ENCODE measurements around the gene TSHZ2.
"Not testable (repeated sequence)": the region's sequence is repeated elsewhere in the genome, so short reads cannot be mapped to it uniquely, and the experiment has no call there.

Gene TSHZ2

GRCh38 chr20:53076668-53077067 is 104.5 kb downstream of the TSHZ2 start:
- in situ Hi-C loops (cut with MboI; ENCODE audit: low pct_unique_long_range_greater_than_20kb, low sequenced_read_pairs): no loop called here
- DNase-seq: no peak

GRCh38 chr20:53077373-53078205 is 105.4 kb downstream of the TSHZ2 start:
- DNase-seq: no peak
- in situ Hi-C loops (cut with MboI; ENCODE audit: low pct_unique_long_range_greater_than_20kb, low sequenced_read_pairs): no loop called here

- no peak for DNase-seq
- in situ Hi-C loops (cut with MboI; ENCODE audit: low pct_unique_long_range_greater_than_20kb, low sequenced_read_pairs): no loop called here
Measured at GRCh38 chr20:53078761-53079160, 106.6 kb downstream of the TSHZ2 start.

DNA sequence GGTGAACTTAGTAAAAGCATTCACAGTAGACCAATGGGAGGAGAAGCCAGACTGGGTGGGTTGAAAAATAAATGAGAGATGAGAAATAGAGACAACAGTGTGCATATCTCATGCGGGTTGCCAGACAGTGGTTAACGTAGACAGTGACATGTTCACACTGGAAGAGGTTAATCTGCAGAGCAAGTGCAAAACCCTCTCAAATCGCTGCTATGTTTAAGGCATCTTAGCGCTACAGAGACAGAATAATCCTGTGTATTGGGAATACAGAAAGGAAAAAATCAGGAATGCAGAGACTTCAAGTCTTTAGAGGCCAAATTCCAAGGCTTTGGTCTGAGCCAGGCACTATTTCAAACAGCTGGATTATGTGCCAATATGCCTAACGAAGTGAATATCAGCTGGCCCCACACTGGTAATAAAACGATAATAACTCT is 107.1 kb downstream of the TSHZ2 start:
- no peak for DNase-seq
- in situ Hi-C loops (cut with MboI; ENCODE audit: low pct_unique_long_range_greater_than_20kb, low sequenced_read_pairs): no loop called here

- no peak for DNase-seq
- in situ Hi-C loops (cut with MboI; ENCODE audit: low pct_unique_long_range_greater_than_20kb, low sequenced_read_pairs): no loop called here
Measured at GRCh38 chr20:53079828-53080686, 107.9 kb downstream of the TSHZ2 start.

DNA sequence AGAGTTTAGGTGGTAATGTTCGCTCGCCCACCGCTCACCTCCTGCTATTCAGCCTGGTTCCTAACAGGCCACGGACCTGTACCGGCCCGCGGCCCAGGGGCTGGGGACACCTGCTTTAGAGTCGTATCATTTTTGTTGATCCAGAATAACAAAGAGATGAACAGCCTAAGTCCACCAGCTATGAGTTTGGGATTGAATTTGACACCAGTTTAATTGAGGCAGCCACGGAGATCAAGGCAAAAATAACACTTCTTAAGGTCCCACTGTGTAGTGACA is 108.5 kb downstream of the TSHZ2 start:
- in situ Hi-C loops (cut with MboI; ENCODE audit: low pct_unique_long_range_greater_than_20kb, low sequenced_read_pairs): no loop called here
- no peak for DNase-seq

DNA sequence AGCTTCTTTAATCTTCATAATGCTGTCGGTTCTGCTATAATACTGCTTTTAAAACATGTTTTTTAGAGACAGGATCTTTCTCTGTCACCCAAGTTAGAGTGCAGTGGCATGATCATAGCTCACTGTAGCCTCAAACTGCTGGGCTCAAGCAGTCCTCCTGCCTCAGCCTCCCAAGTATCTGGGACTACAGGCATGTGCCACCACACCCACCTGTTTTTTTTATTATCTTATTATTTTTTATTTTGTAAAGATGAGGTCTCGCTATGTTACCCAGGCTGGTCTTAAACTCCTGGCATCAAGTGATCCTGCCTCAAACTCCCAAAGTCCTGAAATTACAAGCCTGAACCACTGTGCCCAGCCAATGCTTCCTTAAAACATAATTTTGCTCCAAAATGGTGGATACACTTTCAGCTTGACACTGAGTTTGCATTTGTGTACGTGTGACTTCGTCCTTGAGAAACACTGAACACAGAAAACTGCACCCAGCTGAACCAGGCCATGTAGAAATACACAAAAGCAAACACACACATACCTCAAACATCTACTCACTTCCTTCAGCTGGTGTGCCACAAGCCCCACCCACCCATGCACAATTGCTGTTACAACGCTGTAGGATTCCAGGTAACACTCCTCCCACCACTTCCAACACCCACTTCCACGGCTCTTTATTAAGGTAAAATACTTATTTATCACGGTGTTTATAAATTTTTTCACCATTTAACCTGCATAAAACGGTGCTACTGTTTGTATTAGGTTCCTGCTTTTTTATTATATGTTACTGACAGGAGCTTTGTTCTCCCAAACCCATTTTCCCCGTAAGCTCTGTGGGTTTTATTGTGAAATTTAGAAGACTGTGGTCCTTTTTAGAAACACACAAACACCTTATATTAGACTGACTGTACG is 109.1 kb downstream of the TSHZ2 start:
- no peak for DNase-seq
- in situ Hi-C loops (cut with MboI; ENCODE audit: low pct_unique_long_range_greater_than_20kb, low sequenced_read_pairs): no loop called here

GRCh38 chr20:53081916-53082863 is 110.0 kb downstream of the TSHZ2 start:
- DNase-seq: no peak
- in situ Hi-C loops (cut with MboI; ENCODE audit: low pct_unique_long_range_greater_than_20kb, low sequenced_read_pairs): no loop called here

DNA sequence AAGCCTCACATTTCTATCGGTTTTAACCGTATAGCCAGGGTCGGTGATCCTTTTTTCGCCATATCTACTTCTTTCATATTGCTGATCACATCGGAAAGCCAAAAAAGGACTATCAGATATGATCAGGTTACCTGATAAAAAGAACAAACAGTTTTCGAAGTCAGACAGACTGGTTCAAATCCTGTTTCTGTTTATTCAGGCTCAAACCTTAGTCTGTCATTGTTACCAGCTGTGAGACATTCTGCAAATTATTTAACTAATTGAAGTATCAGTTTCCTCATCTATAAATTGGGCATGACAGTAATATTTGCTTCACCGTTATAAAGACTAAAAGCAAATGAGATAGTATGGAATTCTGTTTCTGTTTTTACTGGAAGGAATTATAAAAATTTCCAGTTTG is 111.3 kb downstream of the TSHZ2 start:
- no peak for DNase-seq
- in situ Hi-C loops (cut with MboI; ENCODE audit: low pct_unique_long_range_greater_than_20kb, low sequenced_read_pairs): no loop called here

GRCh38 chr20:53084408-53084997 is 112.3 kb downstream of the TSHZ2 start:
- in situ Hi-C loops (cut with MboI; ENCODE audit: low pct_unique_long_range_greater_than_20kb, low sequenced_read_pairs): no loop called here
- no peak for DNase-seq

- in situ Hi-C loops (cut with MboI; ENCODE audit: low pct_unique_long_range_greater_than_20kb, low sequenced_read_pairs): no loop called here
- DNase-seq: peak; percentile 28
Measured at GRCh38 chr20:53085720-53086119, 113.6 kb downstream of the TSHZ2 start.

- in situ Hi-C loops (cut with MboI; ENCODE audit: low pct_unique_long_range_greater_than_20kb, low sequenced_read_pairs): no loop called here
- DNase-seq: no peak
Measured at GRCh38 chr20:53087037-53087777, 115.0 kb downstream of the TSHZ2 start.

DNA sequence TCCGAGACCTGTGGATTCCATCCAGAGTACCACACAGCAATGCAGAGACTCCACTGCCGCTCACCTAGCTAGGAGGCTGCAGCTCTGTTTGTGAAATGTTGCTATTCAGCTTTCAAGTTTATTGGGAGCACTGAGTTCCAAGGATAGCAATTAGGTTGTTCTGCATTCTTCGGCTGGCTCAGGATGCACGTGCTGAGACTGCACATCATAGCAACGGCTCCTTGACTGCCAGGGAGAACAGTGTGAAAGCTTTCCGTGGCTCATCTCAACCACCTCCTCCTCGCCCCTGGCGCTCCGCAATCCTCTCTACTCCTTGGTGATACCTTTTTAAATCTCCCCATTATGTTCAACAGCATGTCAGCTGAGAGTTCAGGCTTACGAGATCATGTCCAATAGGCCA is 116.6 kb downstream of the TSHZ2 start:
- DNase-seq: no peak
- in situ Hi-C loops (cut with MboI; ENCODE audit: low pct_unique_long_range_greater_than_20kb, low sequenced_read_pairs): no loop called here

GRCh38 chr20:53089851-53090250 is 117.7 kb downstream of the TSHZ2 start:
- DNase-seq; in situ Hi-C loops (cut with MboI; ENCODE audit: low pct_unique_long_range_greater_than_20kb, low sequenced_read_pairs): not testable (repeated sequence)

GRCh38 chr20:53091789-53092188 is 119.6 kb downstream of the TSHZ2 start:
- no peak for DNase-seq
- in situ Hi-C loops (cut with MboI; ENCODE audit: low pct_unique_long_range_greater_than_20kb, low sequenced_read_pairs): no loop called here

DNA sequence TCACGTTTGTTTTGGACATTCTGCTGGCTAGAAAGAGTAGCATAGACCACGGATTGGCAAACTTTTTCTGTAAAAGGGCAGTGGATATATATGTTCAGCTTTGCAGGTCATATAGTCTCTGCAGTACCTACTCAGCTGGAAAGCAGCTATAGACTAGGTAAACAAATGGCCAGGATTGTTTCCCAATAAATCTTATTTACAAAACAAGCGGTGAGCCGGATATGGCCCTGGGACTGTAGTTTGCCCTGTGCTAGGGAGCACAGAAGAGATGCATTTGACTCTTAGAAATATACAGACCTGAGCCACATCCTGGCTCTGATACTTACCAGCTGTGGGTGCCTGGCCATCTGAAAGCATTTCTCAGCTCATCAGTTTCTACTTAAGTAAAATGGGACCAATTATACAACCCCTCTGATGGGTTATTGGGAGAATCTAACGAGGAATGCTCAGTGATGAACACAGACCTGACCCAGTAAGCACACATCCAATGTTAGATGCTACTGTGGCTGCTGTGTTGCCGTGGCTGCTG is 120.7 kb downstream of the TSHZ2 start:
- in situ Hi-C loops (cut with MboI; ENCODE audit: low pct_unique_long_range_greater_than_20kb, low sequenced_read_pairs): no loop called here
- no peak for DNase-seq

DNA sequence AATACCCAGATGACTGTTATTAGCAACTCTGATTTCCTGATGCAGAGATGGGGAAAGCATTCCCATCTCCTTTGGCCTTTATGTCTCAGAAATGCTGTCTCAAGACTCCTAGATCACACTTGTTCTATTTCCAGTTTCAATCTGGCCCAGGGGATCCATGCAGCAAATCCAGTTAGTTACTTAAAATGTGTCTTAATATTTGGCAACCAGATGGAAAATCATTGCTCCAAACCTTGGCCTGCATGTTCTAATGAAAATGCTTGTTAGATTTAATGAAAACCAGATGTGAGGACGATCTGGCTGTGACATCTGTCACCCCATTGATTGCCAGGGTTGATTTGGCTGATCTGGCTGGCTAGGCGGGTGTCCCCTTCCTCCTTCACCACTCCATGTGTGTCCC is 125.2 kb downstream of the TSHZ2 start:
- in situ Hi-C loops (cut with MboI; ENCODE audit: low pct_unique_long_range_greater_than_20kb, low sequenced_read_pairs): no loop called here

More for the DNA sequence above, 125.2 kb downstream of the TSHZ2 start:
- DNase-seq: no peak
